NT2/D1 (cell line): ENCODE results near the gene UGT2B15.

Experiments
- SUZ12 ChIP-seq: IDR thresholded peaks from 2 replicates; pipeline ENCODE4 v1.6.1; 2011; ENCODE audit not compliant: insufficient read length, insufficient read depth; ENCODE audit errors: extremely low read depth
- YY1 ChIP-seq: IDR thresholded peaks from 2 replicates; pipeline ENCODE4 v1.6.1; 2011; ENCODE audit not compliant: insufficient read length, insufficient read depth

DNA sequence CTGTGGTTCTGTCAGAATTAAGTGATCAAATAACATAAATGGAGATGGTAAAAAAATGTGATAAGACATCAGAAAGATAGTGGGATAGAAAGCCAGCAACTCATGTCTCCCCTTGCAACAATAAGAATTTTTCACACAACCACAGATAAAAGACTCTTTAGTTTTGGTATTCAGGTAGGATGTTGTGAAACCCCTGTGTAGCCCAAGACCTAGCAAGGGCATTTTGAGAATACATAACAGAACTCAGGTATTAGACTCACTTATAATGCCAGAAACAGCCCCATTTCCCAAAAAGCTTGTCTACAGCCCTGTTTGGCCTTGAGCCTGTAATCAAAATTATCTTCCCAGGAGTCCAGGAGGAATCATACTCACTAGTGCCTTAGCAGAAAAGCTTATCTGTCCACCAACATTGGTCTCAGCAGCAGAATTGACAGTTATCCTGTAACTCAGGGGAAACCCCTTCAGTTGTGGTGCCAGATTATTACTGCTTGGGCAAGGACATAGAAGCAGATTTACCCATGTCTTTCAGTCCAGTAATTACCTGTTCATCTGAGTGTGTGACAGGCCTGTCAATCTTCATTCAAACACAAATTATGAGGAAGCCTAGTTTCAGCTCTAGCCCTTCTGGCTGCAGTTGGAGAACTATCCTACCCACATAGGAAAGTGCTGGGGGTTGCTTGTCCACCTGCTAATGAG, 53.3 kb downstream of the UGT2B15 start:
- no peak for TF ChIP-seq YY1
- TF ChIP-seq SUZ12 = no peak
